DND-41 (cell line): ENCODE data around the gene DNAJB7.

Source experiments
- ATAC-seq: fragments of 200-7000 bp; cut with Tn5 transposase; 3 replicates; pipeline ENCODE4 v1.9.1; 2021; ENCODE audit warnings: low read depth; ENCODE audit not compliant: insufficient read depth
- DNase-seq: peaks from one replicate; pipeline ENCODE4 v3.0.0-alpha.2; 2020
- H2AFZ ChIP-seq: 2 replicates; pipeline ENCODE4 v1.6.0; 2012; ENCODE audit warnings: low read depth, low read length
- H3K27ac ChIP-seq: 2 replicates; pipeline ENCODE4 v1.5.1; 2012; ENCODE audit warnings: low read length, inconsistent platforms
- H3K27me3 ChIP-seq: fragments of 200-600 bp; sonication (generic); 2 replicates; pipeline ENCODE4 v1.6.0; 2012; ENCODE audit warnings: low read length, mild to moderate bottlenecking, inconsistent platforms; ENCODE audit not compliant: insufficient read depth, poor library complexity
- H3K36me3 ChIP-seq: 2 replicates; pipeline ENCODE4 v1.5.1; 2012; ENCODE audit warnings: low read length, inconsistent platforms; ENCODE audit not compliant: insufficient read depth
- H3K4me1 ChIP-seq: 2 replicates; pipeline ENCODE4 v1.5.1; 2012; ENCODE audit warnings: mild to moderate bottlenecking, low read length; ENCODE audit not compliant: insufficient read depth
- H3K4me2 ChIP-seq: 2 replicates; pipeline ENCODE4 v1.6.0; 2012; ENCODE audit warnings: mild to moderate bottlenecking, moderate library complexity, low read length, inconsistent platforms; ENCODE audit not compliant: insufficient read depth
- H3K4me3 ChIP-seq, 2 experiments: fragments of 200-600 bp in 1 of 2; shearing (Covaris generic) in 1 of 2; 2 replicates each; pipeline ENCODE4 v1.5.1; 2012 to 2016; ENCODE audit warnings: inconsistent platforms in 2 of 2, low read length in 2 of 2, mild to moderate bottlenecking in 2 of 2, low read depth in 1 of 2, moderate library complexity in 1 of 2
- H3K79me2 ChIP-seq: 2 replicates; pipeline ENCODE4 v1.6.0; 2012; ENCODE audit warnings: low read length, inconsistent platforms; ENCODE audit not compliant: insufficient read depth
- H3K9ac ChIP-seq: 2 replicates; pipeline ENCODE4 v1.6.0; 2012; ENCODE audit warnings: low read depth, mild to moderate bottlenecking, inconsistent platforms, low read length, moderate library complexity
- H3K9me3 ChIP-seq: 2 replicates; pipeline ENCODE4 v1.5.1; 2012; ENCODE audit warnings: low read length, moderate library complexity, mild to moderate bottlenecking, inconsistent platforms; ENCODE audit not compliant: insufficient read depth, severe bottlenecking
- H4K20me1 ChIP-seq: 2 replicates; pipeline ENCODE4 v1.6.0; 2012; ENCODE audit warnings: low read length; ENCODE audit not compliant: insufficient read depth
- CTCF ChIP-seq: IDR thresholded peaks from 2 replicates; pipeline ENCODE4 v1.5.1; 2012; ENCODE audit warnings: borderline replicate concordance, low read length, moderate library complexity, mild to moderate bottlenecking; ENCODE audit not compliant: poor library complexity, severe bottlenecking; ENCODE audit errors: extremely low read depth
- EZH2 ChIP-seq: IDR thresholded peaks from 3 replicates; pipeline ENCODE4 v1.6.1; 2012; ENCODE audit warnings: borderline replicate concordance, low read depth, mild to moderate bottlenecking, moderate library complexity, low read length, inconsistent platforms; ENCODE audit not compliant: severe bottlenecking

The DNAJB7 gene

GRCh38 chr22:40813912-40814315 lies 48.0 kb downstream of the DNAJB7 start:
- Histone ChIP-seq H3K9ac (no peak overlapping the region), H3K4me3 (no peak overlapping the region), H3K4me2 (no peak overlapping the region), H3K36me3 (peaks cover 6% of the 10 kb centered on the region; the same call in 1 of the 2 replicates), H2AFZ (no peak overlapping the region), H3K79me2 (peaks cover 93% of the 10 kb centered on the region), H4K20me1 (peaks cover 12% of the 10 kb centered on the region; the same call in 1 of the 2 replicates), H3K4me1 (peaks cover 29% of the 10 kb centered on the region), H3K9me3 (no peaks in the 10 kb centered on the region), H3K27me3 (no peaks in the 10 kb centered on the region), H3K27ac (no peak overlapping the region)
- DNase-seq, result no peak
- no peak for ATAC-seq
- no peak for TF ChIP-seq CTCF
- no peak for TF ChIP-seq EZH2
